ENCODE measurements around the gene B3GNT7. TPM values are rescaled to one million over a fixed set of nuclear protein-coding genes. Genes with fewer than 3 reads are reported as not detected.
"Not testable (repeated sequence)": the region's sequence is repeated elsewhere in the genome, so short reads cannot be mapped to it uniquely, and the experiment has no call there.

Gene B3GNT7
- total and polyA plus RNA-seq, 2 experiments from 2014 or later: 44.2 to 89.4 TPM

GRCh38 chr2:231375994-231376615, 19.4 kb upstream of the B3GNT7 start:
- Histone ChIP-seq H3K4me1 (ENCODE audit: insufficient read depth) (peaks cover 44% of the 10 kb centered on the region), H3K4me2 (peak overlapping the region; percentile 67), H3K27ac (ENCODE audit: low read depth) (peak overlapping the region; percentile 93), H3F3A (replicated peaks; ENCODE audit: low read depth) (peaks cover 29% of the 10 kb centered on the region), H3K4me3 (peak overlapping the region; percentile 36)
- Mint-ChIP-seq H3K4me1 (peaks cover 49% of the 10 kb centered on the region), H3K27me3 (ENCODE audit: insufficient read depth, low read depth, poor library complexity) (peaks cover 23% of the 10 kb centered on the region), H3K27ac (peak overlapping the region; percentile 98), H3K4me3 (peak overlapping the region; percentile 25; the same call in 2 of the 3 replicates), H3K36me3 (ENCODE audit: low read depth) (peaks cover 15% of the 10 kb centered on the region; the same call in 2 of the 3 replicates)
- H3K27me3 ChIP-seq (ENCODE audit: insufficient read depth); H3K9me2 ChIP-seq (ENCODE audit: insufficient read depth); H3K79me2 ChIP-seq (replicated peaks; ENCODE audit: insufficient read depth); H3K36me3 ChIP-seq (ENCODE audit: insufficient read depth); H3K9me3 Mint-ChIP-seq; ATAC-seq; DNase-seq (ENCODE audit: low spot score); H4K20me1 ChIP-seq (replicated peaks; ENCODE audit: insufficient read depth); H2AFZ ChIP-seq: not testable (repeated sequence)
- TF ChIP-seq NANOG (IDR thresholded peaks at IDR 0.05; ENCODE audit: borderline replicate concordance): peak; percentile 48; the same call in 1 of the 2 replicates

- Mint-ChIP-seq H3K9me3 (peaks cover 4% of the 10 kb centered on the region; the same call in 2 of the 3 replicates), H3K36me3 (ENCODE audit: low read depth) (peaks cover 20% of the 10 kb centered on the region), H3K4me3 (peak overlapping the region; percentile 28; the same call in 2 of the 3 replicates), H3K27ac (peak overlapping the region; percentile 98), H3K27me3 (ENCODE audit: insufficient read depth, low read depth, poor library complexity) (peaks cover 21% of the 10 kb centered on the region), H3K4me1 (peaks cover 42% of the 10 kb centered on the region)
- Histone ChIP-seq H4K20me1 (replicated peaks; ENCODE audit: insufficient read depth) (no peaks in the 10 kb centered on the region), H3K4me2 (peak overlapping the region; percentile 40; the same call in 1 of the 2 replicates), H3K79me2 (replicated peaks; ENCODE audit: insufficient read depth) (no peaks in the 10 kb centered on the region), H3F3A (replicated peaks; ENCODE audit: low read depth) (peaks cover 28% of the 10 kb centered on the region), H3K27me3 (ENCODE audit: insufficient read depth) (no peaks in the 10 kb centered on the region), H2AFZ (no peak overlapping the region), H3K4me3 (0 out of 2 replicates have a peak overlapping the region, but pooled peaks have one; percentile 18), H3K27ac (ENCODE audit: low read depth) (peak overlapping the region; percentile 93), H3K4me1 (ENCODE audit: insufficient read depth) (peaks cover 36% of the 10 kb centered on the region), H3K36me3 (ENCODE audit: insufficient read depth) (no peaks in the 10 kb centered on the region), H3K9me2 (ENCODE audit: insufficient read depth) (no peaks in the 10 kb centered on the region)
- peak; percentile 53 for DNase-seq (ENCODE audit: low spot score)
- ATAC-seq: peak; percentile 35
- TF ChIP-seq EZH2phosphoT487 (IDR thresholded peaks at IDR 0.05; ENCODE audit: unreplicated experiment) (no peak), ETS1 (IDR thresholded peaks at IDR 0.05) (no peak), POLR2AphosphoS5 (IDR thresholded peaks at IDR 0.05; ENCODE audit: low read depth) (no peak), EZH2 (IDR thresholded peaks at IDR 0.05; ENCODE audit: low read depth, unreplicated experiment) (no peak), ZNF114 (CRISPR knock-in tag; IDR thresholded peaks at IDR 0.05) (no peak), ZNF331 (CRISPR knock-in tag; IDR thresholded peaks at IDR 0.05; ENCODE audit: low read depth) (no peak), JUNB (IDR thresholded peaks at IDR 0.05; ENCODE audit: unreplicated experiment) (no peak)
- TF ChIP-seq, protein P1, sequence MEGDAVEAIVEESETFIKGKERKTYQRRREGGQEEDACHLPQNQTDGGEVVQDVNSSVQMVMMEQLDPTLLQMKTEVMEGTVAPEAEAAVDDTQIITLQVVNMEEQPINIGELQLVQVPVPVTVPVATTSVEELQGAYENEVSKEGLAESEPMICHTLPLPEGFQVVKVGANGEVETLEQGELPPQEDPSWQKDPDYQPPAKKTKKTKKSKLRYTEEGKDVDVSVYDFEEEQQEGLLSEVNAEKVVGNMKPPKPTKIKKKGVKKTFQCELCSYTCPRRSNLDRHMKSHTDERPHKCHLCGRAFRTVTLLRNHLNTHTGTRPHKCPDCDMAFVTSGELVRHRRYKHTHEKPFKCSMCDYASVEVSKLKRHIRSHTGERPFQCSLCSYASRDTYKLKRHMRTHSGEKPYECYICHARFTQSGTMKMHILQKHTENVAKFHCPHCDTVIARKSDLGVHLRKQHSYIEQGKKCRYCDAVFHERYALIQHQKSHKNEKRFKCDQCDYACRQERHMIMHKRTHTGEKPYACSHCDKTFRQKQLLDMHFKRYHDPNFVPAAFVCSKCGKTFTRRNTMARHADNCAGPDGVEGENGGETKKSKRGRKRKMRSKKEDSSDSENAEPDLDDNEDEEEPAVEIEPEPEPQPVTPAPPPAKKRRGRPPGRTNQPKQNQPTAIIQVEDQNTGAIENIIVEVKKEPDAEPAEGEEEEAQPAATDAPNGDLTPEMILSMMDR (conservative IDR thresholded peaks at IDR 0.05; ENCODE audit: low read depth in 2 of 2): no peak
- TF ChIP-seq, protein P2, sequence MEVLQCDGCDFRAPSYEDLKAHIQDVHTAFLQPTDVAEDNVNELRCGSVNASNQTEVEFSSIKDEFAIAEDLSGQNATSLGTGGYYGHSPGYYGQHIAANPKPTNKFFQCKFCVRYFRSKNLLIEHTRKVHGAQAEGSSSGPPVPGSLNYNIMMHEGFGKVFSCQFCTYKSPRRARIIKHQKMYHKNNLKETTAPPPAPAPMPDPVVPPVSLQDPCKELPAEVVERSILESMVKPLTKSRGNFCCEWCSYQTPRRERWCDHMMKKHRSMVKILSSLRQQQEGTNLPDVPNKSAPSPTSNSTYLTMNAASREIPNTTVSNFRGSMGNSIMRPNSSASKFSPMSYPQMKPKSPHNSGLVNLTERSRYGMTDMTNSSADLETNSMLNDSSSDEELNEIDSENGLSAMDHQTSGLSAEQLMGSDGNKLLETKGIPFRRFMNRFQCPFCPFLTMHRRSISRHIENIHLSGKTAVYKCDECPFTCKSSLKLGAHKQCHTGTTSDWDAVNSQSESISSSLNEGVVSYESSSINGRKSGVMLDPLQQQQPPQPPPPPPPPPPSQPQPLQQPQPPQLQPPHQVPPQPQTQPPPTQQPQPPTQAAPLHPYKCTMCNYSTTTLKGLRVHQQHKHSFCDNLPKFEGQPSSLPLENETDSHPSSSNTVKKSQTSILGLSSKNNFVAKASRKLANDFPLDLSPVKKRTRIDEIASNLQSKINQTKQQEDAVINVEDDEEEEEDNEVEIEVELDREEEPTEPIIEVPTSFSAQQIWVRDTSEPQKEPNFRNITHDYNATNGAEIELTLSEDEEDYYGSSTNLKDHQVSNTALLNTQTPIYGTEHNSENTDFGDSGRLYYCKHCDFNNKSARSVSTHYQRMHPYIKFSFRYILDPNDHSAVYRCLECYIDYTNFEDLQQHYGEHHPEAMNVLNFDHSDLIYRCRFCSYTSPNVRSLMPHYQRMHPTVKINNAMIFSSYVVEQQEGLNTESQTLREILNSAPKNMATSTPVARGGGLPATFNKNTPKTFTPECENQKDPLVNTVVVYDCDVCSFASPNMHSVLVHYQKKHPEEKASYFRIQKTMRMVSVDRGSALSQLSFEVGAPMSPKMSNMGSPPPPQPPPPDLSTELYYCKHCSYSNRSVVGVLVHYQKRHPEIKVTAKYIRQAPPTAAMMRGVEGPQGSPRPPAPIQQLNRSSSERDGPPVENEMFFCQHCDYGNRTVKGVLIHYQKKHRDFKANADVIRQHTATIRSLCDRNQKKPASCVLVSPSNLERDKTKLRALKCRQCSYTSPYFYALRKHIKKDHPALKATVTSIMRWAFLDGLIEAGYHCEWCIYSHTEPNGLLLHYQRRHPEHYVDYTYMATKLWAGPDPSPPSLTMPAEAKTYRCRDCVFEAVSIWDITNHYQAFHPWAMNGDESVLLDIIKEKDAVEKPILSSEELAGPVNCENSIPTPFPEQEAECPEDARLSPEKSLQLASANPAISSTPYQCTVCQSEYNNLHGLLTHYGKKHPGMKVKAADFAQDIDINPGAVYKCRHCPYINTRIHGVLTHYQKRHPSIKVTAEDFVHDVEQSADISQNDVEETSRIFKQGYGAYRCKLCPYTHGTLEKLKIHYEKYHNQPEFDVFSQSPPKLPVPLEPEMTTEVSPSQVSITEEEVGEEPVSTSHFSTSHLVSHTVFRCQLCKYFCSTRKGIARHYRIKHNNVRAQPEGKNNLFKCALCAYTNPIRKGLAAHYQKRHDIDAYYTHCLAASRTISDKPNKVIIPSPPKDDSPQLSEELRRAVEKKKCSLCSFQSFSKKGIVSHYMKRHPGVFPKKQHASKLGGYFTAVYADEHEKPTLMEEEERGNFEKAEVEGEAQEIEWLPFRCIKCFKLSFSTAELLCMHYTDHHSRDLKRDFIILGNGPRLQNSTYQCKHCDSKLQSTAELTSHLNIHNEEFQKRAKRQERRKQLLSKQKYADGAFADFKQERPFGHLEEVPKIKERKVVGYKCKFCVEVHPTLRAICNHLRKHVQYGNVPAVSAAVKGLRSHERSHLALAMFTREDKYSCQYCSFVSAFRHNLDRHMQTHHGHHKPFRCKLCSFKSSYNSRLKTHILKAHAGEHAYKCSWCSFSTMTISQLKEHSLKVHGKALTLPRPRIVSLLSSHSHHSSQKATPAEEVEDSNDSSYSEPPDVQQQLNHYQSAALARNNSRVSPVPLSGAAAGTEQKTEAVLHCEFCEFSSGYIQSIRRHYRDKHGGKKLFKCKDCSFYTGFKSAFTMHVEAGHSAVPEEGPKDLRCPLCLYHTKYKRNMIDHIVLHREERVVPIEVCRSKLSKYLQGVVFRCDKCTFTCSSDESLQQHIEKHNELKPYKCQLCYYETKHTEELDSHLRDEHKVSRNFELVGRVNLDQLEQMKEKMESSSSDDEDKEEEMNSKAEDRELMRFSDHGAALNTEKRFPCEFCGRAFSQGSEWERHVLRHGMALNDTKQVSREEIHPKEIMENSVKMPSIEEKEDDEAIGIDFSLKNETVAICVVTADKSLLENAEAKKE (CRISPR knock-in tag; IDR thresholded peaks at IDR 0.05): peak; percentile 70
Observed at GRCh38 chr2:231376857-231377256, 18.7 kb upstream of the B3GNT7 start.
